Heart left ventricle (tissue), 13 donors: ENCODE data around the gene MS4A10.

Source experiments
- CTCF ChIP-seq, 12 donors: fragments of 200-600 bp; sonication (generic) in 4 of 12; IDR thresholded peaks; one replicate each; pipeline versions ENCODE4 v1.5.0 to v1.8.0; 2018 to 2022; ENCODE audit warnings: antibody characterized with exemption in 12 of 12, mild to moderate bottlenecking in 5 of 12
- POLR2A ChIP-seq, 2 donors: fragments of 450-650 bp; IDR thresholded peaks; one replicate each; pipeline ENCODE4 v1.6.1; 2017; ENCODE audit warnings: antibody characterized with exemption in 2 of 2, mild to moderate bottlenecking in 2 of 2, moderate library complexity in 2 of 2
- donor health status: ischemic (EF 13 %, LVEDD 7.1; RV severe dilation, severe dysfunction).
- donor health status: DM: no; HTN: yes; CAD: no.
- donor health status: DM: no; HTN: no; CAD: no.
- donor health status: ischemic (EF 25% LVEDD 6.9; RV normal size, moderate dysfunction).
- donor health status: ischemic (EF 25% LVEDD 5.7; RV mildly dilated, moderate dysfunction).
- donor health status: ischemic (EF 35%, LVEDD 5.7; RV mildly dilated, moderate dysfunction).
- donor health status: nonischemic (EF 11% LVEDD 7.7; RV severe dilation, severe dysfunction).
- donor health status: DM: yes; HTN: yes; CAD: no.
- donor health status: PGD.
- donor health status: ischemic (EF 29% LVEDD 5.4; RV normal size, mild dysfunction).
- donor health status: nonischemic (EF 23%, LVEDD 6.1; RV moderate dilation, normal function).

GRCh38 chr11:60783911-60784310, 1.2 kb upstream of the MS4A10 start:
- TF ChIP-seq POLR2A (IDR thresholded peaks at IDR 0.05) = no peak
- no peak for TF ChIP-seq CTCF (IDR thresholded peaks at IDR 0.05)
